Mucosa of descending colon (tissue), 3 donors: ENCODE measurements around the gene BCLAF1. TPM values are rescaled to one million over a fixed set of nuclear protein-coding genes. Genes with fewer than 3 reads are reported as not detected.

Source experiments
- ATAC-seq: fragments of 200-7000 bp; cut with Tn5 transposase; one replicate; pipeline ENCODE4 v1.9.1; 2020; ENCODE audit warnings: mild to moderate bottlenecking, moderate library complexity
- DNase-seq, 3 donors: peaks; one replicate each; pipeline ENCODE4 v3.0.0-alpha.2; 2020
- H3K36me3 ChIP-seq: fragments of 200-600 bp; one replicate; pipeline ENCODE4 v1.8.0; 2021; ENCODE audit warnings: low read depth, mild to moderate bottlenecking
- H3K4me1 ChIP-seq: fragments of 200-600 bp; one replicate; pipeline ENCODE4 v1.8.0; 2021; ENCODE audit warnings: low read depth, mild to moderate bottlenecking
- H3K4me3 ChIP-seq: fragments of 200-600 bp; one replicate; pipeline ENCODE4 v1.8.0; 2021; ENCODE audit warnings: mild to moderate bottlenecking
- H3K9me3 ChIP-seq: fragments of 200-600 bp; one replicate; pipeline ENCODE4 v1.8.0; 2021; ENCODE audit warnings: mild to moderate bottlenecking
- CTCF ChIP-seq: fragments of 200-600 bp; IDR thresholded peaks from one replicate; pipeline ENCODE4 v1.8.0; 2022; ENCODE audit warnings: antibody characterized with exemption, mild to moderate bottlenecking
- intact Hi-C, 2 donors: fragments of 100-400 bp; cut with DNase I in 1 of 2; cut with micrococcal nuclease in 1 of 2; formaldehyde crosslinking; loops; one replicate each; pipeline versions ENCODE4 v1.11.0 to v1.11.1; 2022; cut with DNase I, micrococcal nuclease
- total RNA-seq, 3 donors: library from RNA; stranded (reverse); fragmentation: NEBNext Ultra II Directional in 2 of 3; extraction: Animal tissue kit (Norgen Biotek cat#: 25700) in 2 of 3; gene quantifications; one replicate each; pipeline versions ENCODE4 v1.2.1 to v1.2.4, GENCODE V29; 2021 to 2023
- donor health status: DM: no; HTN: no; CAD: no; lungs with moderate emphysema.
- donor health status: DM: no; HTN: no; CAD: no.
- donor health status: DM: no; HTN: yes; CAD: no.

The BCLAF1 gene
- total RNA-seq, 3 donors from 2014 or later: 111 to 130 (median 123) TPM

DNA sequence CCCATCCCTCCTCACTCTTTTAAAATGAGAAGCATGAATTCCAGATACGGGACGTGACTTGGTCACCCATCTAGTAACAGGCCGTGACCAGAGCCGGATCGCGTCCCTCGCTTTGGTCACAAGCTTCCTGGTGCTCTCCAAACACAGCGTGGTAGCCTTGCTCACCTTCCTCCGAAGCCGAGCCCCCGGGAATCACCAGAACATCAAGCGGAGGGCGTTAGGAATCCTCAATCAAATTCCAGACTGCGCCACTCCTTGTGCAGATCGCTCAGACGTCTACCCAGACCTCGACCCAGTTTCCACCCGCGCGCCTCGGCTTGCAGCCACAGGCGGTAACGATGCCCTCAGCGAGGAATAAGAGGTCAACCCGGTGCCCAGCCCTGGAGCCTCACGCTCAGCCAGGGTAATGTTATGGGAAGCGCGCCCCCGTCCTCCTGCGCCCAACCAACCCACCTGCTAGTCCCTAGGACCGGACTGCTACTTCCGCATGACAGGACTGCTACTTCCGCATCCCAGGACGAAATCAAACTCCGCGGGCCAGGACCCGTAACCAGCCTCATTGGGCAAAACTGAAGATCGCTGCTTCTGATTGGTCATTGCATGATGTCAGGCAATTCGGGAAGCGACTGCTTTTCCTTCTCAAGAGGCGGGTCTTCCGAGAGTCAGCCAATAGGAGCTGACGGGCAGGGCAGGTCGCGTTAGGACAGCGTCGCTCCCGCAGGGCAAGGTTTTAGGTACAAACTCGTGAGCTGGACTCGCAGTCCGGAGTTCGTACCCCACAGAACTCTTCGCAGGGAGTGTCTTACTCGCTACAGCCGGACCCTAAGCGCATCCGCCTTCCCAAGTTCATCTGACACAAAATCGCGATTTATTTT lies 39.6 kb downstream of the BCLAF1 start, which contains the start of gene MTFR2:
Gene MTFR2, minus strand, starts transcription at position 501 of the 875 bp plus-strand sequence. CDS start 1,212 bp downstream, outside the sequence.
- intact Hi-C loops: no loop called here
- DNase-seq: peak; percentile 93 to 98 (median 95)
- ATAC-seq: peak; percentile 98
- TF ChIP-seq CTCF: peak; percentile 13
- Histone ChIP-seq H3K9me3 (no peaks in the 10 kb centered on the region), H3K4me1 (peaks cover 15% of the 10 kb centered on the region), H3K4me3 (peak within 1 kb of the TSS; percentile 47), H3K36me3 (no peaks in the 10 kb centered on the region)

DNA sequence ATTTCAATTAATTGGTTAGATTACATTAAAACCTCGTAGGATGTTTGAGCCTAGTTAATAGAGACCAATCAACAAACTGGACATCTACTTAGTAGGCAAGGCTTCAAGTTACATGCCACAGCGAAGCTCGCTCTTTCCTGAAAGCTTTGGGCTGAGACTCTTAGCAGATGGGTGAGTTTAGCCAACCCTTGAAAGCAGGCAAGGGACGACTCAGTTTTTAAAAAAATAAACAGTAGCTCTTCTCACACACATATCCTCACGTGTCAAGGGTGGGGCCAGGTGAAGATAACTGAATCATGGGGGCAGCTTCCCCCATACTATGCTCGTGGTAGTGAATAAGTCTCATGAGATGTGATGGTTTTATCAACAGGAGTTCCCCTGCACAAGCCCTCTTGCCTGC lies 40.3 kb downstream of the BCLAF1 start:
- no peak for TF ChIP-seq CTCF
- Histone ChIP-seq H3K9me3 (no peaks in the 10 kb centered on the region), H3K4me1 (peaks cover 15% of the 10 kb centered on the region), H3K36me3 (no peaks in the 10 kb centered on the region), H3K4me3 (no peak overlapping the region)
- ATAC-seq: no peak
- DNase-seq: no peak
- intact Hi-C loops: no loop called here

- TF ChIP-seq CTCF: no peak
Observed at GRCh38 chr6:136244061-136244616, 45.5 kb downstream of the BCLAF1 start.

GRCh38 chr6:136236466-136237293 lies 53.0 kb downstream of the BCLAF1 start:
- TF ChIP-seq CTCF: no peak
- intact Hi-C loops: loop anchor here in 1 of 2 donors (10.0 kb wide), 1 partner anchor 702 kb away; no protein-coding TSS in a partner anchor
- Histone ChIP-seq H3K4me1 (no peaks in the 10 kb centered on the region), H3K36me3 (no peaks in the 10 kb centered on the region), H3K9me3 (no peaks in the 10 kb centered on the region), H3K4me3 (no peak overlapping the region)
- ATAC-seq (no peak), DNase-seq (no peak)

More at GRCh38 chr6:136244061-136244616, 45.5 kb downstream of the BCLAF1 start:
- ATAC-seq (no peak), DNase-seq (no peak)
- Histone ChIP-seq H3K9me3 (no peaks in the 10 kb centered on the region), H3K36me3 (no peaks in the 10 kb centered on the region), H3K4me3 (no peak overlapping the region), H3K4me1 (peaks cover under 1% of the 10 kb centered on the region)
- intact Hi-C loops: no loop called here

GRCh38 chr6:136235233-136235564 lies 54.4 kb downstream of the BCLAF1 start:
- TF ChIP-seq CTCF: no peak
- ATAC-seq (no peak), DNase-seq (no peak)
- H3K4me1 ChIP-seq: no peaks in the 10 kb centered on the region
- no peaks in the 10 kb centered on the region for H3K36me3 ChIP-seq
- no peak overlapping the region for H3K4me3 ChIP-seq
- intact Hi-C loops: loop anchor here in 1 of 2 donors (10.0 kb wide), 1 partner anchor 700 kb away; no protein-coding TSS in a partner anchor
- H3K9me3 ChIP-seq: no peaks in the 10 kb centered on the region
